GM21381 (cell line): ENCODE data around the gene OR10A6.

Experiments
- ATAC-seq: cut with Tn5 transposase; IDR thresholded peaks from one replicate; pipeline ENCODE4 v1.9.1; 2021; ENCODE audit warnings: mild to moderate bottlenecking, moderate library complexity; ENCODE audit not compliant: unreplicated experiment

The OR10A6 gene

GRCh38 chr11:7882860-7883259 is 48.2 kb downstream of the OR10A6 start:
- no peak for ATAC-seq
